ENCODE data around the gene GARIN3.

Gene GARIN3

DNA sequence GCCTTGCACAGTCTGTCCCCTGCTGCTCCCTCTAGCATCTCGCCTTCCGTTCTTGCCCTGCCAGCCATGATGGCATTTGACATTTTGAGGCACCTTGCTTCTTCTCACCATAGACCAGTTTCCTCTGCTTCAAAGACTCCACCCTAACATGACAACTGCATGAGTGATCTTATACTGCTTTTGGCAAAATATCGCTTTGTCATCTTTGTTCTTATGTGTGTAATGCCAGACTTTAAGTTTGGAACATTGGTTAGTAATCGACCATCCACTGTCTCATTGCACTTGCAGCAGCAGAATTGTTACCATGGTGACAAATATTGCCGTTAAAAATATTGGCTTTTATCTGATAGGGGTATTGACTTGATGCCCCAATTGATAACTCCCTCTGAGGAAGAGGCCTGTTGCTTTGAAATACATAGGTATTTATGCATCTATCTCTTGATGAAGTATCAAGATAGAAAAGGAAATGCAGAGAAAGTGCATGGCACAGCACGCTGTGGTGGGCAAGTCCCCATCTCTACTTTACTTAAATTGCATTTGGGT is 6.8 kb downstream of the GARIN3 start:
- H3K36me3 ChIP-seq (ENCODE audit: insufficient read depth, low read length): no peaks in the 10 kb centered on the region
- no peak overlapping the region for H3K27ac ChIP-seq (ENCODE audit: low read length)
- TF ChIP-seq, protein P1, sequence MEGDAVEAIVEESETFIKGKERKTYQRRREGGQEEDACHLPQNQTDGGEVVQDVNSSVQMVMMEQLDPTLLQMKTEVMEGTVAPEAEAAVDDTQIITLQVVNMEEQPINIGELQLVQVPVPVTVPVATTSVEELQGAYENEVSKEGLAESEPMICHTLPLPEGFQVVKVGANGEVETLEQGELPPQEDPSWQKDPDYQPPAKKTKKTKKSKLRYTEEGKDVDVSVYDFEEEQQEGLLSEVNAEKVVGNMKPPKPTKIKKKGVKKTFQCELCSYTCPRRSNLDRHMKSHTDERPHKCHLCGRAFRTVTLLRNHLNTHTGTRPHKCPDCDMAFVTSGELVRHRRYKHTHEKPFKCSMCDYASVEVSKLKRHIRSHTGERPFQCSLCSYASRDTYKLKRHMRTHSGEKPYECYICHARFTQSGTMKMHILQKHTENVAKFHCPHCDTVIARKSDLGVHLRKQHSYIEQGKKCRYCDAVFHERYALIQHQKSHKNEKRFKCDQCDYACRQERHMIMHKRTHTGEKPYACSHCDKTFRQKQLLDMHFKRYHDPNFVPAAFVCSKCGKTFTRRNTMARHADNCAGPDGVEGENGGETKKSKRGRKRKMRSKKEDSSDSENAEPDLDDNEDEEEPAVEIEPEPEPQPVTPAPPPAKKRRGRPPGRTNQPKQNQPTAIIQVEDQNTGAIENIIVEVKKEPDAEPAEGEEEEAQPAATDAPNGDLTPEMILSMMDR (IDR thresholded peaks at IDR 0.05; ENCODE audit: borderline replicate concordance, extremely low read depth, low read length, poor library complexity, severe bottlenecking): no peak
- no peak for TF ChIP-seq EZH2 (IDR thresholded peaks at IDR 0.05; ENCODE audit: borderline replicate concordance, low read depth, low read length, severe bottlenecking)

GRCh38 chr5:157157293-157157891 is 8.7 kb downstream of the GARIN3 start:
- H3K27ac ChIP-seq (ENCODE audit: low read length): no peak overlapping the region
- no peaks in the 10 kb centered on the region for H3K79me2 ChIP-seq (ENCODE audit: insufficient read depth, low read length)
- no peaks in the 10 kb centered on the region for H3K36me3 ChIP-seq (ENCODE audit: insufficient read depth, low read length)
- DNase-seq: no peak
- H3K9me3 ChIP-seq (ENCODE audit: insufficient read depth, low read length, severe bottlenecking): no peaks in the 10 kb centered on the region
- no peak overlapping the region for H2AFZ ChIP-seq (ENCODE audit: low read depth, low read length)
- no peak overlapping the region for H3K9ac ChIP-seq (ENCODE audit: low read depth, low read length)
- no peaks in the 10 kb centered on the region for H4K20me1 ChIP-seq (ENCODE audit: insufficient read depth, low read length)
- no peaks in the 10 kb centered on the region for H3K27me3 ChIP-seq (ENCODE audit: insufficient read depth, low read length, poor library complexity)
- H3K4me1 ChIP-seq (ENCODE audit: insufficient read depth, low read length): no peaks in the 10 kb centered on the region
- H3K4me3 ChIP-seq (ENCODE audit: low read depth in 1 of 2, low read length in 2 of 2): no peak overlapping the region
- no peak overlapping the region for H3K4me2 ChIP-seq (ENCODE audit: insufficient read depth, low read length)
- ATAC-seq (ENCODE audit: insufficient read depth, low read depth): no peak
- no peak for TF ChIP-seq EZH2 (IDR thresholded peaks at IDR 0.05; ENCODE audit: borderline replicate concordance, low read depth, low read length, severe bottlenecking)
- TF ChIP-seq, protein P1 (IDR thresholded peaks at IDR 0.05; ENCODE audit: borderline replicate concordance, extremely low read depth, low read length, poor library complexity, severe bottlenecking): no peak

More for the DNA sequence above, 6.8 kb downstream of the GARIN3 start:
- Histone ChIP-seq H2AFZ (ENCODE audit: low read depth, low read length) (no peak overlapping the region), H3K27me3 (ENCODE audit: insufficient read depth, low read length, poor library complexity) (no peaks in the 10 kb centered on the region), H4K20me1 (ENCODE audit: insufficient read depth, low read length) (no peaks in the 10 kb centered on the region), H3K9me3 (ENCODE audit: insufficient read depth, low read length, severe bottlenecking) (no peaks in the 10 kb centered on the region), H3K79me2 (ENCODE audit: insufficient read depth, low read length) (no peaks in the 10 kb centered on the region), H3K4me2 (ENCODE audit: insufficient read depth, low read length) (no peak overlapping the region), H3K4me1 (ENCODE audit: insufficient read depth, low read length) (no peaks in the 10 kb centered on the region), H3K9ac (ENCODE audit: low read depth, low read length) (no peak overlapping the region), H3K4me3 (ENCODE audit: low read depth in 1 of 2, low read length in 2 of 2) (no peak overlapping the region)
- no peak for ATAC-seq (ENCODE audit: insufficient read depth, low read depth)
- no peak for DNase-seq

DNA sequence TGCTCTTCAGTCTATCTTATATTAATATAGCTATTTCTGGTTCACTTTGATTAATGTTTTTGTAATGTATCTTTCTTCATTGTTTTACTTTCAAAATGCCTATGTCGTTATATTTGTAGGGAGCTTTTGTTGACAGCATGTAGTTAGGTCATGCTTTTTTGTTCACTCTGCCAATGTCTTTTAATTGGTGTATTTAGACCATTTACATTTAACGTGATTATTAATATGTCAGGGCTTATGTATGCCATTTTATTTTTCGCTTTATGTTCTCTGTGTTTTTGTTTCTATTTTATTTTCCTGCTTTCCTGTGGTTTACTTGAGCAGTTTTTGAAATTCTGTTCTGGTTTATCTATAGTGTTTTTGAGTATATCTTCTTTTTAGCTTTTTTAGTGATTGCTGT is 10.8 kb downstream of the GARIN3 start:
- Histone ChIP-seq H3K4me3 (ENCODE audit: low read depth in 1 of 2, low read length in 2 of 2) (no peak overlapping the region), H3K27me3 (ENCODE audit: insufficient read depth, low read length, poor library complexity) (no peaks in the 10 kb centered on the region), H3K4me2 (ENCODE audit: insufficient read depth, low read length) (no peak overlapping the region), H2AFZ (ENCODE audit: low read depth, low read length) (no peak overlapping the region), H3K27ac (ENCODE audit: low read length) (no peak overlapping the region), H3K4me1 (ENCODE audit: insufficient read depth, low read length) (no peaks in the 10 kb centered on the region), H3K9me3 (ENCODE audit: insufficient read depth, low read length, severe bottlenecking) (no peaks in the 10 kb centered on the region), H4K20me1 (ENCODE audit: insufficient read depth, low read length) (no peaks in the 10 kb centered on the region), H3K36me3 (ENCODE audit: insufficient read depth, low read length) (no peaks in the 10 kb centered on the region), H3K9ac (ENCODE audit: low read depth, low read length) (no peak overlapping the region), H3K79me2 (ENCODE audit: insufficient read depth, low read length) (no peaks in the 10 kb centered on the region)
- DNase-seq: no peak
- TF ChIP-seq, protein P1 (IDR thresholded peaks at IDR 0.05; ENCODE audit: borderline replicate concordance, extremely low read depth, low read length, poor library complexity, severe bottlenecking): no peak
- TF ChIP-seq EZH2 (IDR thresholded peaks at IDR 0.05; ENCODE audit: borderline replicate concordance, low read depth, low read length, severe bottlenecking): no peak
- no peak for ATAC-seq (ENCODE audit: insufficient read depth, low read depth)
